IPS-18a (cell line): ENCODE data around the gene SLC35G4.
"Not testable (repeated sequence)": the region's sequence is repeated elsewhere in the genome, so short reads cannot be mapped to it uniquely, and the experiment has no call there.

Experiments used
- H3K27ac ChIP-seq: one replicate; pipeline ENCODE4 v1.5.1; 2013; ENCODE audit warnings: low read length
- H3K27me3 ChIP-seq: one replicate; pipeline ENCODE4 v1.6.1; 2013; ENCODE audit warnings: mild to moderate bottlenecking, low read length; ENCODE audit not compliant: control insufficient read depth, insufficient read depth
- H3K36me3 ChIP-seq: one replicate; pipeline ENCODE4 v1.6.1; 2013; ENCODE audit warnings: low read depth, low read length; ENCODE audit not compliant: control insufficient read depth
- H3K4me1 ChIP-seq: one replicate; pipeline ENCODE4 v1.6.1; 2013; ENCODE audit warnings: low read depth, low read length; ENCODE audit not compliant: control insufficient read depth
- H3K4me3 ChIP-seq: one replicate; pipeline ENCODE4 v1.5.1; 2013; ENCODE audit warnings: low read length
- H3K9ac ChIP-seq: one replicate; pipeline ENCODE4 v1.6.1; 2013; ENCODE audit warnings: mild to moderate bottlenecking, low read length, moderate library complexity
- H3K9me3 ChIP-seq: one replicate; pipeline ENCODE4 v1.6.1; 2013; ENCODE audit warnings: low read depth, low read length; ENCODE audit not compliant: control insufficient read depth

The SLC35G4 gene

GRCh38 chr18:11609488-11609887 is at the start of gene SLC35G4:
Gene SLC35G4 (plus strand): TSS chr18:11609596. CDS start chr18:11609596, 0 bp downstream.
- not testable (repeated sequence) for H3K9ac ChIP-seq, H3K4me1 ChIP-seq, H3K27ac ChIP-seq, H3K4me3 ChIP-seq, H3K36me3 ChIP-seq, H3K9me3 ChIP-seq, H3K27me3 ChIP-seq

GRCh38 chr18:11561293-11561692 is 48.1 kb upstream of the SLC35G4 start:
- H3K4me3 ChIP-seq = no peak overlapping the region
- H3K27ac ChIP-seq = no peak overlapping the region
- H3K9me3 ChIP-seq = no peaks in the 10 kb centered on the region
- H3K4me1 ChIP-seq = no peaks in the 10 kb centered on the region
- no peak overlapping the region for H3K9ac ChIP-seq
- H3K36me3 ChIP-seq = no peaks in the 10 kb centered on the region
- no peaks in the 10 kb centered on the region for H3K27me3 ChIP-seq

- H3K4me3 ChIP-seq = no peak overlapping the region
- H3K9me3 ChIP-seq = no peaks in the 10 kb centered on the region
- no peak overlapping the region for H3K27ac ChIP-seq
- H3K9ac ChIP-seq = no peak overlapping the region
- no peaks in the 10 kb centered on the region for H3K36me3 ChIP-seq
- no peaks in the 10 kb centered on the region for H3K27me3 ChIP-seq
- H3K4me1 ChIP-seq = no peaks in the 10 kb centered on the region
Measured at GRCh38 chr18:11565716-11566115, 43.7 kb upstream of the SLC35G4 start.

GRCh38 chr18:11566236-11566965 is 43.0 kb upstream of the SLC35G4 start:
- Histone ChIP-seq H3K27me3 (no peaks in the 10 kb centered on the region), H3K4me1 (no peaks in the 10 kb centered on the region), H3K9ac (no peak overlapping the region), H3K4me3 (no peak overlapping the region), H3K27ac (no peak overlapping the region), H3K36me3 (no peaks in the 10 kb centered on the region), H3K9me3 (no peaks in the 10 kb centered on the region)

GRCh38 chr18:11567396-11567795 is 42.0 kb upstream of the SLC35G4 start:
- no peak overlapping the region for H3K9ac ChIP-seq
- no peaks in the 10 kb centered on the region for H3K36me3 ChIP-seq
- no peaks in the 10 kb centered on the region for H3K27me3 ChIP-seq
- H3K4me1 ChIP-seq = no peaks in the 10 kb centered on the region
- no peak overlapping the region for H3K4me3 ChIP-seq
- H3K27ac ChIP-seq = no peak overlapping the region
- no peaks in the 10 kb centered on the region for H3K9me3 ChIP-seq

- H3K36me3 ChIP-seq = no peaks in the 10 kb centered on the region
- no peaks in the 10 kb centered on the region for H3K9me3 ChIP-seq
- no peaks in the 10 kb centered on the region for H3K4me1 ChIP-seq
- no peak overlapping the region for H3K9ac ChIP-seq
- no peaks in the 10 kb centered on the region for H3K27me3 ChIP-seq
- no peak overlapping the region for H3K27ac ChIP-seq
- no peak overlapping the region for H3K4me3 ChIP-seq
Measured at GRCh38 chr18:11570073-11570588, 39.3 kb upstream of the SLC35G4 start.

GRCh38 chr18:11570769-11571412 is 38.5 kb upstream of the SLC35G4 start:
- Histone ChIP-seq H3K9me3 (no peaks in the 10 kb centered on the region), H3K27me3 (no peaks in the 10 kb centered on the region), H3K4me1 (no peaks in the 10 kb centered on the region), H3K27ac (no peak overlapping the region), H3K9ac (no peak overlapping the region), H3K4me3 (no peak overlapping the region), H3K36me3 (no peaks in the 10 kb centered on the region)

- H3K36me3 ChIP-seq = no peaks in the 10 kb centered on the region
- no peak overlapping the region for H3K9ac ChIP-seq
- no peak overlapping the region for H3K27ac ChIP-seq
- H3K4me3 ChIP-seq = no peak overlapping the region
- no peaks in the 10 kb centered on the region for H3K4me1 ChIP-seq
- H3K27me3 ChIP-seq = no peaks in the 10 kb centered on the region
- no peaks in the 10 kb centered on the region for H3K9me3 ChIP-seq
Measured at GRCh38 chr18:11572201-11572600, 37.2 kb upstream of the SLC35G4 start.

GRCh38 chr18:11574545-11574944 is 34.9 kb upstream of the SLC35G4 start:
- Histone ChIP-seq H3K27me3 (no peaks in the 10 kb centered on the region), H3K27ac (no peak overlapping the region), H3K4me3 (no peak overlapping the region), H3K4me1 (no peaks in the 10 kb centered on the region), H3K9me3 (no peaks in the 10 kb centered on the region), H3K36me3 (no peaks in the 10 kb centered on the region), H3K9ac (no peak overlapping the region)

- H3K4me3 ChIP-seq = no peak overlapping the region
- no peak overlapping the region for H3K27ac ChIP-seq
- H3K9ac ChIP-seq = no peak overlapping the region
- H3K27me3 ChIP-seq = no peaks in the 10 kb centered on the region
- H3K36me3 ChIP-seq = no peaks in the 10 kb centered on the region
- H3K4me1 ChIP-seq = no peaks in the 10 kb centered on the region
- no peaks in the 10 kb centered on the region for H3K9me3 ChIP-seq
Measured at GRCh38 chr18:11577271-11578112, 31.9 kb upstream of the SLC35G4 start.

GRCh38 chr18:11578799-11579198 is 30.6 kb upstream of the SLC35G4 start:
- Histone ChIP-seq H3K36me3 (no peaks in the 10 kb centered on the region), H3K27ac (no peak overlapping the region), H3K4me1 (no peaks in the 10 kb centered on the region), H3K9ac (no peak overlapping the region), H3K9me3 (no peaks in the 10 kb centered on the region), H3K27me3 (no peaks in the 10 kb centered on the region), H3K4me3 (no peak overlapping the region)
